Heart right ventricle (tissue), 16 donors: ENCODE data around the gene TGFBR1. TPM values are rescaled to one million over a fixed set of nuclear protein-coding genes. Genes with fewer than 3 reads are reported as not detected.

Experiments used
- ATAC-seq, 8 donors: fragments of 200-7000 bp; cut with Tn5 transposase; one replicate each; pipeline ENCODE4 v1.9.1; 2020; ENCODE audit warnings: mild to moderate bottlenecking in 8 of 8, moderate library complexity in 8 of 8, moderate number of reproducible peaks in 1 of 8
- DNase-seq, 2 donors: peaks; one replicate each; pipeline ENCODE4 v3.0.0-alpha.2; 2020
- H3K27ac ChIP-seq, 10 donors: fragments of 200-600 bp; sonication (generic) in 2 of 10; one replicate each; pipeline versions ENCODE4 v1.5.0 to v1.8.0; 2020 to 2022; ENCODE audit warnings: mild to moderate bottlenecking in 3 of 10
- H3K27me3 ChIP-seq, 7 donors: fragments of 200-600 bp; one replicate each; pipeline ENCODE4 v1.8.0; 2021 to 2022; ENCODE audit warnings: mild to moderate bottlenecking in 2 of 7
- H3K36me3 ChIP-seq, 9 donors: fragments of 200-600 bp; sonication (generic) in 1 of 9; one replicate each; pipeline versions ENCODE4 v1.5.0 to v1.8.0; 2020 to 2022; ENCODE audit warnings: mild to moderate bottlenecking in 2 of 9
- H3K4me1 ChIP-seq, 9 donors: fragments of 200-600 bp; sonication (generic) in 1 of 9; one replicate each; pipeline versions ENCODE4 v1.5.0 to v1.8.0; 2020 to 2022; ENCODE audit warnings: mild to moderate bottlenecking in 4 of 9
- H3K4me3 ChIP-seq, 10 donors: fragments of 200-600 bp; sonication (generic) in 2 of 10; one replicate each; pipeline versions ENCODE4 v1.5.0 to v1.8.0; 2020 to 2022; ENCODE audit warnings: mild to moderate bottlenecking in 7 of 10, moderate library complexity in 2 of 10
- H3K9me3 ChIP-seq, 11 donors: fragments of 200-600 bp in 10 of 11; sonication (generic) in 2 of 11; one replicate each; pipeline versions ENCODE4 v1.5.0 to v1.8.0; 2013 to 2022; ENCODE audit warnings: mild to moderate bottlenecking in 2 of 11, control low read depth in 1 of 11, moderate library complexity in 1 of 11
- CTCF ChIP-seq, 9 donors: fragments of 200-600 bp; sonication (generic) in 2 of 9; IDR thresholded peaks; one replicate each; pipeline versions ENCODE4 v1.5.0 to v1.8.0; 2021 to 2022; ENCODE audit warnings: antibody characterized with exemption in 9 of 9, mild to moderate bottlenecking in 5 of 9, moderate library complexity in 1 of 9
- WGBS, 2 donors: extraction: QIAGEN DNeasy Blood & Tissue Kit; methylation state at CpG; one replicate each; pipeline ENCODE4 v1.1.7; 2013; ENCODE audit warnings: inconsistent platforms in 1 of 2; 5-methylcytosine and 5-hydroxymethylcytosine counted together
- intact Hi-C, 10 donors: fragments of 100-400 bp; cut with DNase I; formaldehyde crosslinking; loops; one replicate each; pipeline versions ENCODE4 v1.11.1 to v1.14.2; 2022
- polyA plus RNA-seq, 2 donors: library from polyadenylated mRNA; stranded (reverse); fragments of 200-250 nt; gene quantifications; one replicate each; pipeline ENCODE4 v1.2.3, GENCODE V29; 2013
- total RNA-seq, 10 donors: library from RNA; stranded (reverse); fragmentation: NEBNext Ultra II Directional in 3 of 10; extraction: Animal tissue kit (Norgen Biotek cat#: 25700) in 3 of 10; gene quantifications; one replicate each; pipeline versions ENCODE4 v1.2.1 to v1.2.4, GENCODE V29; 2021 to 2023
- donor health status: Arrhythmogenic right ventricular cardiomyopathy.
- donor health status: ischemic (EF 13 %, LVEDD 7.1; RV severe dilation, severe dysfunction).
- donor health status: healthy with polysubstance abuse.
- donor health status: DM: no; HTN: yes; CAD: no.
- donor health status: DM: no; HTN: no; CAD: no.
- donor health status: ischemic (EF 25% LVEDD 6.9; RV normal size, moderate dysfunction).
- donor health status: ischemic (EF 25% LVEDD 5.7; RV mildly dilated, moderate dysfunction).
- donor health status: healthy.
- donor health status: DM: yes; HTN: yes; CAD: no.
- donor health status: Ischemic cardiomyopathy.
- donor health status: ischemic (EF 35%, LVEDD 5.7; RV mildly dilated, moderate dysfunction).
- donor health status: nonischemic (EF 11% LVEDD 7.7; RV severe dilation, severe dysfunction).
- donor health status: DM: yes; HTN: yes; CAD: no.
- donor health status: PGD.
- donor health status: ischemic (EF 29% LVEDD 5.4; RV normal size, mild dysfunction).
- donor health status: nonischemic (EF 23%, LVEDD 6.1; RV moderate dilation, normal function).

Gene TGFBR1
- total and polyA plus RNA-seq, 12 donors = 4.9 to 25.4 (median 13.5) TPM

DNA sequence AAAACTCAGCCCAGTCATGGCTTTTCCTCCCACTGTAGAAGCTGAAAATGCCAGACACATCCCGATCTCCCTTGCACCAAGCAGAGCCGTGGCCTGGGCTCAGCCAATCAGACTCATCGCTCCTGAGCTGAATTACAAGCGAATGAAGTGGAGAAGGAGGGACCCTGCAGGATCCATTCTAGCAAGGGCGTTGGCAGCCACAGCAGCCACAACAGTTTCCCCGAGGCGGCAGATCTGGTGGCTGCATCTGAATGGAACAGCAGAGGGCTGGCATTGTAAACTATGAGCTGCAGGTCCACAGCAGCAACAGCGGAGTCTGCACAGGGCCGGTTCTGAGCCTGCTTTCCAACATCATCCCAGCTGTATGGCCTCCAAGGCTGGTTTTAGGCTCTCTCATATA, 93.1 kb downstream of the TGFBR1 start:
- Histone ChIP-seq H3K4me3 (no peak overlapping the region), H3K9me3 (peaks cover 0 to 5% (median 0%) of the 10 kb centered on the region in 11 donors), H3K27ac (no peak overlapping the region), H3K36me3 (no peaks in the 10 kb centered on the region), H3K27me3 (no peaks in the 10 kb centered on the region), H3K4me1 (no peaks in the 10 kb centered on the region)
- no peak for DNase-seq
- TF ChIP-seq CTCF (IDR thresholded peaks at IDR 0.05) = no peak
- no peak for ATAC-seq
- intact Hi-C loops = no loop called here
- 68 to 78% methylated on average over 9 of the region's 9 CpGs for WGBS, 2 donors

DNA sequence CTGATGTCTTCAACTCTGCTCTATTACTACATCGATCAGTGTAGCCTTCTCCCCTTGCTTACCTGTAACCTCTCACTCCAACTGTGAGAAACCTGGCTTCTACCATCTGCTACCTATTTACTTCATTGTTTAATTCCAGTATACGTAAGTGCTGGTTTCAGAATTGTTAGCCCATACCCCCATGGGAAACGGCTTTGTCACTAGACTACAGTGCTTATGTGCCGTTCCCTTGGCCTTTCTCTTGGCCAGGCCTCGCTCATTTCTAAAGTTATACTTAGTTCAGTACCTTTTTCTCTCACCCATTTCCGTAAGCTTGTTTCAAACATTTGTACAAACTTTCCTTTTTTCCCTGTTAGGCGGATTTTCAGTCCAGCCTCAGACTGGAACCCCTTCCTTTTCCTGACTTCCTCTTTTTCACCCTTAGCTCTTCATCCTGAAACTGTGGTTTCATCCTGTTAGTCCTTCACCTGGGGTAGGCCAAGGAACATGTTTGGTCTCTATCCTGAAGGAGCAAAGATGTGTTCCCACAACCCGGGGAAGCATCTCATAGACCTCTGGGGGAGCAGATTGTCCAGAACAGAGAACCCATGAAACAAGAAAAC, 95.1 kb downstream of the TGFBR1 start:
- TF ChIP-seq CTCF (IDR thresholded peaks at IDR 0.05) = no peak
- intact Hi-C loops = no loop called here
- no peaks in the 10 kb centered on the region for H3K4me1 ChIP-seq
- H3K27ac ChIP-seq = no peak overlapping the region
- no peak overlapping the region for H3K4me3 ChIP-seq
- WGBS, 2 donors = 89 to 91% methylated on average over 8 of the region's 8 CpGs
- H3K36me3 ChIP-seq = no peaks in the 10 kb centered on the region
- ATAC-seq (no peak), DNase-seq (no peak)
- no peaks in the 10 kb centered on the region for H3K27me3 ChIP-seq
- H3K9me3 ChIP-seq = peaks cover 0 to 3% (median 0%) of the 10 kb centered on the region in 11 donors

DNA sequence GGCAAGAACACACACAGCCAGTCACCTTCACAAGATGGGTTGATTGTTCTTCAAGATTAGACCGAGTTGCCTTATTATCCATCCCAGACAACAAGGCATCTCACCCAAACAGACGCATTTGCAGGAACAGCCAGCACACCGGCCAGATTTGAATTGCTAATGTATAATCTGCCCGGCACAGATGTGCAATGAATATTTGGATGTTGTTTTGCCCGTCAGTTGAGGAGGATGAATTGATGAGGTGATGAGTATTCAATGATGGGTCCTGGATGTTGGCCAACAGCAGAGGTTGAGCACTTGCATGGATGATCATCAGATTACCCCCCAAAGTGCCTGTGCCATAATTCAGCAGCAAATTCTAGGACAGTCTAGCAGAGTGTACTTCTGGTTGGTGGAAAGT, 96.7 kb downstream of the TGFBR1 start:
- no peak for ATAC-seq
- no peak overlapping the region for H3K27ac ChIP-seq
- no peak overlapping the region for H3K4me3 ChIP-seq
- 72 to 73% methylated on average over 5 of the region's 5 CpGs for WGBS, 2 donors
- peaks cover 0 to 5% (median 0%) of the 10 kb centered on the region in 11 donors for H3K9me3 ChIP-seq
- no peaks in the 10 kb centered on the region for H3K27me3 ChIP-seq
- intact Hi-C loops = no loop called here
- no peak for TF ChIP-seq CTCF (IDR thresholded peaks at IDR 0.05)
- no peak for DNase-seq
- no peaks in the 10 kb centered on the region for H3K36me3 ChIP-seq
- H3K4me1 ChIP-seq = no peaks in the 10 kb centered on the region

Other genes with a start within 250 kb of the TGFBR1 start
- 10 to 100 TPM; 31.0 to 64.8 (median 52.9) TPM for gene COL15A1, start 161.2 kb upstream of the TGFBR1 start, total RNA-seq
- gene COL15A1, start 161.2 kb upstream of the TGFBR1 start, polyA plus RNA-seq = 10 to 100 TPM; 25.6 to 27.0 TPM
- 10 to 100 TPM; 10.6 to 27.3 (median 15.0) TPM for gene ALG2, start 116.8 kb downstream of the TGFBR1 start, total RNA-seq
- 10 to 100 TPM; 12.1 to 17.7 TPM for gene ALG2, start 116.8 kb downstream of the TGFBR1 start, polyA plus RNA-seq
- 10 to 100 TPM; 24.1 to 72.6 (median 32.9) TPM for gene SEC61B, start 117.2 kb downstream of the TGFBR1 start, total RNA-seq
- 100 to 1,000 TPM in 1 of 2 donors, 10 to 100 TPM in 1; 77.5 to 177 TPM for gene SEC61B, start 117.2 kb downstream of the TGFBR1 start, polyA plus RNA-seq